HepG2 (cell line): ENCODE measurements around the gene FRMD6. TPM values are rescaled to one million over a fixed set of nuclear protein-coding genes. Genes with fewer than 3 reads are reported as not detected.

Experiments used
- polyA plus RNA-seq, 8 experiments: library from polyadenylated mRNA; depleted of rRNA in 3 of 8; stranded (reverse) in 7 of 8; unstranded in 1 of 8; fragments of >200 nt; fragmentation: Illumina TruSeq in 4 of 8; extraction: Trizol in 4 of 8; gene quantifications; 2 replicates each; pipeline versions ENCODE4 v1.2.1 to v1.2.3, GENCODE V29; 2011 to 2016; ENCODE audit warnings: low read depth in 4 of 8, missing spikeins in 1 of 8, mixed read lengths in 1 of 8; ENCODE audit not compliant: insufficient read depth in 1 of 8
- small RNA-seq, 3 experiments: library from RNA; depleted of rRNA; stranded (forward); fragments of <200 nt; gene quantifications; one replicate each; pipeline ENCODE3, GENCODE V24; 2012; ENCODE audit warnings: low read depth in 2 of 3, low replicate concordance in 1 of 3; ENCODE audit not compliant: insufficient read length in 3 of 3, insufficient read depth in 2 of 3
- total RNA-seq, 5 experiments: library from RNA; depleted of rRNA; stranded (reverse); fragments of >200 nt; fragmentation: Illumina TruSeq; extraction: Trizol; gene quantifications; 2 replicates each; pipeline ENCODE4 v1.2.3, GENCODE V29; 2016; ENCODE audit warnings: low read depth in 1 of 5

Gene FRMD6
- total and polyA plus RNA-seq, 2 of the 13 experiments (the other 11 are each of a cell fraction or from before 2014, with no cell fraction given), result 2.4 to 5.4 TPM

Small RNAs within 50 kb of the gene (small RNA-seq; reads per million reads assigned to genes)
- gene OR7E159P, result 0 reads per million in 3 experiments
- gene RNA5SP385, result 0 reads per million in 3 experiments
- gene RNU6-301P, result 0 reads per million in 3 experiments

Other genes with a start within 250 kb of the FRMD6 start
- not detected in 2 replicates for gene GNG2, start 208.7 kb downstream of the FRMD6 start, total RNA-seq (2016; rRNA removed; fragmentation: Illumina TruSeq; extraction: Trizol)
- not detected in 2 replicates for gene GNG2, start 208.7 kb downstream of the FRMD6 start, polyA plus RNA-seq (2011; rRNA removed)